Heart left ventricle (tissue), 13 donors: ENCODE results near the gene ZFP36.

Experiments
- POLR2A ChIP-seq, 2 donors: fragments of 450-650 bp; IDR thresholded peaks; one replicate each; pipeline ENCODE4 v1.6.1; 2017; ENCODE audit warnings: antibody characterized with exemption in 2 of 2, mild to moderate bottlenecking in 2 of 2, moderate library complexity in 2 of 2
- TF ChIP-seq, protein P1 (sequence below), 12 donors: fragments of 200-600 bp; sonication (generic) in 4 of 12; IDR thresholded peaks; one replicate each; pipeline versions ENCODE4 v1.5.0 to v1.8.0; 2018 to 2022; ENCODE audit warnings: antibody characterized with exemption in 12 of 12, mild to moderate bottlenecking in 5 of 12
- donor health status: ischemic (EF 13 %, LVEDD 7.1; RV severe dilation, severe dysfunction).
- donor health status: DM: no; HTN: yes; CAD: no.
- donor health status: DM: no; HTN: no; CAD: no.
- donor health status: ischemic (EF 25% LVEDD 6.9; RV normal size, moderate dysfunction).
- donor health status: ischemic (EF 25% LVEDD 5.7; RV mildly dilated, moderate dysfunction).
- donor health status: ischemic (EF 35%, LVEDD 5.7; RV mildly dilated, moderate dysfunction).
- donor health status: nonischemic (EF 11% LVEDD 7.7; RV severe dilation, severe dysfunction).
- donor health status: DM: yes; HTN: yes; CAD: no.
- donor health status: PGD.
- donor health status: ischemic (EF 29% LVEDD 5.4; RV normal size, mild dysfunction).
- donor health status: nonischemic (EF 23%, LVEDD 6.1; RV moderate dilation, normal function).

DNA sequence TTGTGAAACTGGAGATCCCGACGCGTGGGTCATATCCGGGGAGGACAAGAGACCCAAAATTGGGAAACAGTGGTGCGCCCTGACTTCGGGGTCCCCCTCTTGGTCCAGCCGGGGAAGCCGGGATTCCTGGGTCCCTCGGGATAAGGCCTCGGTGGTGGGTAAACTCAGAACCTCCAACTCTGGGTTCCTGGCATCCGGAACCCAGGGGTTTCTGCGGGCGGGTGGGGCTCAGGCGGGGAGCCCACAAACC, 688 bp downstream of the ZFP36 start:
- TF ChIP-seq POLR2A (IDR thresholded peaks at IDR 0.05), result no peak
- TF ChIP-seq, protein P1, sequence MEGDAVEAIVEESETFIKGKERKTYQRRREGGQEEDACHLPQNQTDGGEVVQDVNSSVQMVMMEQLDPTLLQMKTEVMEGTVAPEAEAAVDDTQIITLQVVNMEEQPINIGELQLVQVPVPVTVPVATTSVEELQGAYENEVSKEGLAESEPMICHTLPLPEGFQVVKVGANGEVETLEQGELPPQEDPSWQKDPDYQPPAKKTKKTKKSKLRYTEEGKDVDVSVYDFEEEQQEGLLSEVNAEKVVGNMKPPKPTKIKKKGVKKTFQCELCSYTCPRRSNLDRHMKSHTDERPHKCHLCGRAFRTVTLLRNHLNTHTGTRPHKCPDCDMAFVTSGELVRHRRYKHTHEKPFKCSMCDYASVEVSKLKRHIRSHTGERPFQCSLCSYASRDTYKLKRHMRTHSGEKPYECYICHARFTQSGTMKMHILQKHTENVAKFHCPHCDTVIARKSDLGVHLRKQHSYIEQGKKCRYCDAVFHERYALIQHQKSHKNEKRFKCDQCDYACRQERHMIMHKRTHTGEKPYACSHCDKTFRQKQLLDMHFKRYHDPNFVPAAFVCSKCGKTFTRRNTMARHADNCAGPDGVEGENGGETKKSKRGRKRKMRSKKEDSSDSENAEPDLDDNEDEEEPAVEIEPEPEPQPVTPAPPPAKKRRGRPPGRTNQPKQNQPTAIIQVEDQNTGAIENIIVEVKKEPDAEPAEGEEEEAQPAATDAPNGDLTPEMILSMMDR (IDR thresholded peaks at IDR 0.05), result no peak
